ENCODE data around the gene VAMP5. TPM values are rescaled to one million over a fixed set of nuclear protein-coding genes. Genes with fewer than 3 reads are reported as not detected.
A peak's percentile ranks its signal among the peaks of the same experiment; 100 is the strongest.
"Not testable (repeated sequence)": the region's sequence is repeated elsewhere in the genome, so short reads cannot be mapped to it uniquely, and the experiment has no call there.

VAMP5 gene
- total RNA-seq, 4 donors from 2014 or later: 37.6 to 56.5 (median 51.2) TPM

GRCh38 chr2:85541753-85542457 lies 42.3 kb upstream of the VAMP5 start:
- peaks cover 9 to 61% of the 10 kb centered on the region in 2 donors for H3K36me3 ChIP-seq
- H3K9me3 ChIP-seq: no peaks in the 10 kb centered on the region
- H3K4me3 ChIP-seq: peak overlapping the region in 1 of 2 donors; percentile 82
- peak overlapping the region; percentile 21 to 98 (median 97) for H3K27ac ChIP-seq
- 53 to 56% methylated on average over 5 of the region's 5 CpGs for WGBS, 2 donors (ENCODE audit: low coverage in 1 of 2)
- no peaks in the 10 kb centered on the region for H3K27me3 ChIP-seq
- H3K4me1 ChIP-seq: peaks cover 6 to 59% (median 29%) of the 10 kb centered on the region in 3 donors
- peak; percentile 28 for TF ChIP-seq POLR2AphosphoS5 (IDR thresholded peaks at IDR 0.05)
- TF ChIP-seq CTCF (IDR thresholded peaks at IDR 0.05): no peak
- no peak for TF ChIP-seq EP300 (IDR thresholded peaks at IDR 0.05)
- ATAC-seq: no peak

DNA sequence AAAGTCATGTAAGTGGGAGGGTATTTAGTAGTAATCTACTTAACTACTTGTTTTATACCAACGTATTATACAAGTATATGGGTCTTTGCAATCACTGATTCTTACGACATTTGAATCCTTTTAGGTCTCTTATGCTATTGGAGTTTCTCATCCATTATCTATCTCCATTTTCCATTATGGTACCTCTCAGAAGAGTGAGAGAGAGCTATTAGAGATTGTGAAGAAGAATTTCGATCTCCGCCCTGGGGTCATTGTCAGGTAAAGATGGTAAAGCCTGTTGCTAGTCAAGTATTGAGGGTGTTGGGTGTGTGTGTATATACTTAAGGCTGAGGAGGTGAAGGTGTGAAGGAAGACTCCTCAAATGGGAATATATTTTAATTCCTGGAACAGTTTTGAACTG lies 41.5 kb upstream of the VAMP5 start:
- Histone ChIP-seq H3K27ac (peak overlapping the region in 3 of 4 donors; percentile 96 to 98 (median 98)), H3K27me3 (no peaks in the 10 kb centered on the region), H3K4me1 (peaks cover 4 to 52% (median 25%) of the 10 kb centered on the region in 3 donors), H3K9me3 (no peaks in the 10 kb centered on the region), H3K4me3 (no peak overlapping the region), H3K36me3 (peaks cover 9 to 64% of the 10 kb centered on the region in 2 donors)
- 73 to 74% methylated on average over 4 of the region's 4 CpGs for WGBS, 2 donors (ENCODE audit: low coverage in 1 of 2)
- TF ChIP-seq EP300 (IDR thresholded peaks at IDR 0.05) (no peak), POLR2A (IDR thresholded peaks at IDR 0.05) (no peak), CTCF (IDR thresholded peaks at IDR 0.05) (no peak), POLR2AphosphoS5 (IDR thresholded peaks at IDR 0.05) (no peak)
- ATAC-seq: no peak

DNA sequence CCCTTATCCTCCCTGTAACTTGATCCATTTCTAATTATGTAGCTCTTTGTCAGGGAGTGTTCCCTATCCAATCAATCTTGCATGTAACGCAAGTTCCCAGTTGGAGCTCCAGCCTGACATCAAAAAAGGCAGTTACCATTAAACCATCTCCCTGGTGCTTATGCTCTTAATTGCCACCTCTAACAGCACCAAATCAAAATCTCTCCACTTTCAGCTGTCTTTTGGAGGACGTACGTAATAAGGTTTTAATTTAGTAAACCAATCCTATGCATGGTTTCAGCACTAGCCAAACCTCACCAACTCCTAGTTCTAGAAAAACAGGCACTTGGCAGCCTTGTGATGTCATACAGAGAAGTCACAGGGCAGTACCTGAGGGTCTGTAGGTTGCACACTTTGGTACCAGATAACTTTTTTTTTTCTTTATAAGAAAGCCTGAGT lies 40.0 kb upstream of the VAMP5 start:
- H3K4me3 ChIP-seq, ATAC-seq, H3K9me3 ChIP-seq, H3K27me3 ChIP-seq: not testable (repeated sequence)
- WGBS, 2 donors (ENCODE audit: low coverage in 1 of 2): 32 to 50% methylated on average over 2 to 3 of the region's 3 CpGs
- peaks cover 9 to 78% of the 10 kb centered on the region in 2 donors for H3K36me3 ChIP-seq
- H3K27ac ChIP-seq: peak overlapping the region; percentile 53 to 96 (median 65)
- peaks cover 4 to 52% (median 25%) of the 10 kb centered on the region in 3 donors for H3K4me1 ChIP-seq

- Histone ChIP-seq H3K4me1 (peaks cover 4 to 52% (median 25%) of the 10 kb centered on the region in 3 donors), H3K36me3 (peaks cover 9 to 87% of the 10 kb centered on the region in 2 donors), H3K27ac (peak overlapping the region; percentile 52 to 73 (median 60))
- not testable (repeated sequence) for H3K4me3 ChIP-seq, H3K9me3 ChIP-seq, H3K27me3 ChIP-seq
- peak in 1 of 2 donors; percentile 2 for TF ChIP-seq POLR2A (IDR thresholded peaks at IDR 0.05)
- TF ChIP-seq POLR2AphosphoS5 (IDR thresholded peaks at IDR 0.05): peak; percentile 54
- peak; percentile 35 for ATAC-seq
- 55 to 65% methylated on average over 4 of the region's 5 CpGs for WGBS, 2 donors (ENCODE audit: low coverage in 1 of 2)
Measured at GRCh38 chr2:85544915-85545779, 39.1 kb upstream of the VAMP5 start.

DNA sequence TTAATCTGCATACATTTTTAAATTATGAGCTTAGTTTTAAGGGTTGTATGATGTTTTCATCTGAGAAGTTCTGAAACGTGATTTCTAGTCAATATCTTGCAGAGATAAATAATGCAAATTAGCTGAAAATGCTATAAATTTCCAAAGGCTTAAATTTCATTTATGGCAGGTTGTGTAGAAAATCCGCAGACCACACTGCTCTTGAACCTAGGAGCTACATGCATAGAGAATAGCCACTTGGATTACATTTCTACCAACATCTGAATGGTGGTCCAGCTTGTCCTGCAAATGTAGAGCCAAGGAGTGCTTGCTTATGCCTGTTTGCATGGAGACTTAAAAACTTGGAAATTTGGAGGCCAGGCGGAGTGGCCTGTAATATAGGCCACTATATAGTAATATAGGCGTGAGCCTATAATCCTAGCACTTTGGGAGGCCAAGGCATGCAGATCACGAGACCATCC lies 38.4 kb upstream of the VAMP5 start:
- 66 to 85% methylated on average over 4 to 5 of the region's 5 CpGs for WGBS, 2 donors (ENCODE audit: low coverage in 1 of 2)
- no peaks in the 10 kb centered on the region for H3K9me3 ChIP-seq
- TF ChIP-seq POLR2A (IDR thresholded peaks at IDR 0.05) (no peak), CTCF (IDR thresholded peaks at IDR 0.05) (no peak), POLR2AphosphoS5 (IDR thresholded peaks at IDR 0.05) (no peak), EP300 (IDR thresholded peaks at IDR 0.05) (no peak)
- peaks cover 9 to 93% of the 10 kb centered on the region in 2 donors for H3K36me3 ChIP-seq
- H3K4me1 ChIP-seq: peaks cover 4 to 47% (median 23%) of the 10 kb centered on the region in 3 donors
- no peaks in the 10 kb centered on the region for H3K27me3 ChIP-seq
- H3K27ac ChIP-seq: peak overlapping the region in 3 of 4 donors; percentile 52 to 73 (median 57)
- no peak for ATAC-seq
- H3K4me3 ChIP-seq: no peak overlapping the region
